Measurements from ENCODE around the gene GLOD5. TPM values are rescaled to one million over a fixed set of nuclear protein-coding genes. Genes with fewer than 3 reads are reported as not detected.

The GLOD5 gene
- total and polyA plus RNA-seq, 4 experiments from 2014 or later = not detected

GRCh38 chrX:48786341-48786800 lies 24.8 kb downstream of the GLOD5 start, which contains the start of gene GATA1:
Gene GATA1 (plus strand): TSS chrX:48786590. CDS start chrX:48791110, 4,520 bp downstream.
- H3K4me1 ChIP-seq (ENCODE audit: insufficient read depth, low read length) = no peaks in the 10 kb centered on the region
- H3K9me3 ChIP-seq (ENCODE audit: control insufficient read depth in 1 of 2, low read length in 2 of 2) = no peaks in the 10 kb centered on the region
- no peaks in the 10 kb centered on the region for H3K36me3 ChIP-seq (ENCODE audit: insufficient read depth, low read length)
- CTCF ChIA-PET (ENCODE audit: partially characterized antibody) = no interaction called here
- H3K36me3 Mint-ChIP-seq = no peaks in the 10 kb centered on the region
- H3K9me3 Mint-ChIP-seq = no peaks in the 10 kb centered on the region
- DNase-seq = no peak
- POLR2A ChIA-PET (ENCODE audit: partially characterized antibody) = no interaction called here
- H3K27ac ChIP-seq (ENCODE audit: low read depth, low read length) = no peak within 1 kb of the TSS
- no peaks in the 10 kb centered on the region for H3K27me3 ChIP-seq (ENCODE audit: insufficient read depth, low read length)
- H3K4me3 Mint-ChIP-seq = no peak within 1 kb of the TSS
- peaks cover 0 to 9% (median 5%) of the 10 kb centered on the region in 4 donors for H3K4me1 Mint-ChIP-seq
- H3K4me3 ChIP-seq (ENCODE audit: low read length in 2 of 2) = no peak within 1 kb of the TSS
- intact Hi-C loops (cut with micrococcal nuclease) = no loop called here
- H3K27ac Mint-ChIP-seq = peak within 1 kb of the TSS in 2 of 7 donors; percentile 61 to 65
- H3K27me3 Mint-ChIP-seq = peaks cover 0 to 1% of the 10 kb centered on the region in 2 donors

GRCh38 chrX:48786825-48787504 lies 25.4 kb downstream of the GLOD5 start:
- H3K27ac Mint-ChIP-seq = peak overlapping the region in 1 of 7 donors; percentile 61

GRCh38 chrX:48787505-48788443 lies 26.2 kb downstream of the GLOD5 start:
- no peaks in the 10 kb centered on the region for H3K27me3 ChIP-seq (ENCODE audit: insufficient read depth, low read length)
- H3K9me3 Mint-ChIP-seq = no peaks in the 10 kb centered on the region
- no peaks in the 10 kb centered on the region for H3K36me3 ChIP-seq (ENCODE audit: insufficient read depth, low read length)
- POLR2A ChIA-PET (ENCODE audit: partially characterized antibody) = no interaction called here
- peaks cover 0 to 1% of the 10 kb centered on the region in 2 donors for H3K27me3 Mint-ChIP-seq
- no peak for DNase-seq
- no peak overlapping the region for H3K27ac ChIP-seq (ENCODE audit: low read depth, low read length)
- no peak overlapping the region for H3K4me3 Mint-ChIP-seq
- H3K9me3 ChIP-seq (ENCODE audit: control insufficient read depth in 1 of 2, low read length in 2 of 2) = no peaks in the 10 kb centered on the region
- no peaks in the 10 kb centered on the region for H3K36me3 Mint-ChIP-seq
- intact Hi-C loops (cut with micrococcal nuclease) = no loop called here
- peaks cover 0 to 9% (median 5%) of the 10 kb centered on the region in 4 donors for H3K4me1 Mint-ChIP-seq
- CTCF ChIA-PET (ENCODE audit: partially characterized antibody) = no interaction called here
- H3K27ac Mint-ChIP-seq = peak overlapping the region in 2 of 7 donors; percentile 27 to 61
- H3K4me1 ChIP-seq (ENCODE audit: insufficient read depth, low read length) = no peaks in the 10 kb centered on the region
- no peak overlapping the region for H3K4me3 ChIP-seq (ENCODE audit: low read length in 2 of 2)

More at GRCh38 chrX:48786825-48787504, 25.4 kb downstream of the GLOD5 start:
- no peaks in the 10 kb centered on the region for H3K36me3 ChIP-seq (ENCODE audit: insufficient read depth, low read length)
- no peaks in the 10 kb centered on the region for H3K27me3 ChIP-seq (ENCODE audit: insufficient read depth, low read length)
- H3K9me3 ChIP-seq (ENCODE audit: control insufficient read depth in 1 of 2, low read length in 2 of 2) = no peaks in the 10 kb centered on the region
- DNase-seq = no peak
- H3K27me3 Mint-ChIP-seq = peaks cover 0 to 1% of the 10 kb centered on the region in 2 donors
- no peak overlapping the region for H3K4me3 Mint-ChIP-seq
- no peaks in the 10 kb centered on the region for H3K36me3 Mint-ChIP-seq
- no peaks in the 10 kb centered on the region for H3K4me1 ChIP-seq (ENCODE audit: insufficient read depth, low read length)
- intact Hi-C loops (cut with micrococcal nuclease) = no loop called here
- H3K9me3 Mint-ChIP-seq = no peaks in the 10 kb centered on the region
- H3K4me3 ChIP-seq (ENCODE audit: low read length in 2 of 2) = no peak overlapping the region
- no peak overlapping the region for H3K27ac ChIP-seq (ENCODE audit: low read depth, low read length)
- ChIA-PET CTCF (ENCODE audit: partially characterized antibody) (no interaction called here), POLR2A (ENCODE audit: partially characterized antibody) (no interaction called here)
- peaks cover 0 to 9% (median 5%) of the 10 kb centered on the region in 4 donors for H3K4me1 Mint-ChIP-seq

- Histone ChIP-seq H3K27ac (ENCODE audit: low read depth, low read length) (no peak overlapping the region), H3K9me3 (ENCODE audit: control insufficient read depth in 1 of 2, low read length in 2 of 2) (no peaks in the 10 kb centered on the region), H3K36me3 (ENCODE audit: insufficient read depth, low read length) (no peaks in the 10 kb centered on the region), H3K4me3 (ENCODE audit: low read length in 2 of 2) (no peak overlapping the region), H3K27me3 (ENCODE audit: insufficient read depth, low read length) (no peaks in the 10 kb centered on the region), H3K4me1 (ENCODE audit: insufficient read depth, low read length) (no peaks in the 10 kb centered on the region)
- intact Hi-C loops (cut with micrococcal nuclease) = no loop called here
- no peaks in the 10 kb centered on the region for H3K36me3 Mint-ChIP-seq
- peak overlapping the region in 2 of 7 donors; percentile 44 to 80 for H3K27ac Mint-ChIP-seq
- H3K27me3 Mint-ChIP-seq = peaks cover 0 to 1% of the 10 kb centered on the region in 2 donors
- peak overlapping the region in 1 of 8 donors; percentile 41 for H3K4me3 Mint-ChIP-seq
- no peak for DNase-seq
- CTCF ChIA-PET (ENCODE audit: partially characterized antibody) = no interaction called here
- POLR2A ChIA-PET (ENCODE audit: partially characterized antibody) = no interaction called here
- H3K9me3 Mint-ChIP-seq = no peaks in the 10 kb centered on the region
- peaks cover 0 to 9% (median 5%) of the 10 kb centered on the region in 4 donors for H3K4me1 Mint-ChIP-seq
These were observed 28.0 kb downstream of the GLOD5 start for GRCh38 chrX:48789366-48790220.

- H3K4me1 Mint-ChIP-seq = peaks cover 0 to 9% (median 5%) of the 10 kb centered on the region in 4 donors
- H3K27me3 Mint-ChIP-seq = peaks cover 0 to 1% of the 10 kb centered on the region in 2 donors
- intact Hi-C loops (cut with micrococcal nuclease) = no loop called here
- no peaks in the 10 kb centered on the region for H3K36me3 Mint-ChIP-seq
- H3K4me3 Mint-ChIP-seq = peak overlapping the region in 1 of 8 donors; percentile 70
- DNase-seq = no peak
- no peaks in the 10 kb centered on the region for H3K27me3 ChIP-seq (ENCODE audit: insufficient read depth, low read length)
- H3K4me1 ChIP-seq (ENCODE audit: insufficient read depth, low read length) = no peaks in the 10 kb centered on the region
- H3K27ac Mint-ChIP-seq = no peak overlapping the region
- no peak overlapping the region for H3K4me3 ChIP-seq (ENCODE audit: low read length in 2 of 2)
- POLR2A ChIA-PET (ENCODE audit: partially characterized antibody) = no interaction called here
- CTCF ChIA-PET (ENCODE audit: partially characterized antibody) = no interaction called here
- H3K9me3 Mint-ChIP-seq = no peaks in the 10 kb centered on the region
- no peaks in the 10 kb centered on the region for H3K36me3 ChIP-seq (ENCODE audit: insufficient read depth, low read length)
- no peaks in the 10 kb centered on the region for H3K9me3 ChIP-seq (ENCODE audit: control insufficient read depth in 1 of 2, low read length in 2 of 2)
- no peak overlapping the region for H3K27ac ChIP-seq (ENCODE audit: low read depth, low read length)
These were observed 28.9 kb downstream of the GLOD5 start for GRCh38 chrX:48790477-48790876.

GRCh38 chrX:48791063-48791820 lies 29.7 kb downstream of the GLOD5 start:
- H3K4me3 Mint-ChIP-seq = no peak overlapping the region

More at GRCh38 chrX:48791063-48791820, 29.7 kb downstream of the GLOD5 start:
- Mint-ChIP-seq H3K27ac (no peak overlapping the region), H3K36me3 (no peaks in the 10 kb centered on the region), H3K4me1 (peaks cover 0 to 9% (median 5%) of the 10 kb centered on the region in 4 donors), H3K27me3 (peaks cover 0 to 1% of the 10 kb centered on the region in 2 donors), H3K9me3 (no peaks in the 10 kb centered on the region)
- H3K27me3 ChIP-seq (ENCODE audit: insufficient read depth, low read length) = no peaks in the 10 kb centered on the region
- intact Hi-C loops (cut with micrococcal nuclease) = no loop called here
- ChIA-PET POLR2A (ENCODE audit: partially characterized antibody) (interaction anchor here (0.9 kb wide), 1 partner anchor 96 kb away, joined by 3 read pairs; no protein-coding TSS in a partner anchor), CTCF (ENCODE audit: partially characterized antibody) (no interaction called here)
- no peaks in the 10 kb centered on the region for H3K9me3 ChIP-seq (ENCODE audit: control insufficient read depth in 1 of 2, low read length in 2 of 2)
- DNase-seq = no peak
- no peaks in the 10 kb centered on the region for H3K36me3 ChIP-seq (ENCODE audit: insufficient read depth, low read length)
- no peaks in the 10 kb centered on the region for H3K4me1 ChIP-seq (ENCODE audit: insufficient read depth, low read length)
- H3K4me3 ChIP-seq (ENCODE audit: low read length in 2 of 2) = no peak overlapping the region
- H3K27ac ChIP-seq (ENCODE audit: low read depth, low read length) = no peak overlapping the region

Data from CD4-positive, alpha-beta memory T cell (primary cell).